KMS-11 (cell line): ENCODE results near the gene PKDCC.

Source experiments
- H2AFZ ChIP-seq: fragments of 200-600 bp; sonication (generic); 2 replicates; pipeline ENCODE4 v1.6.1; 2016; ENCODE audit warnings: antibody characterized with exemption, mixed run types, low read depth
- H3K27ac ChIP-seq: fragments of 200-600 bp; sonication (generic); 2 replicates; pipeline ENCODE4 v1.6.1; 2016; ENCODE audit warnings: mild to moderate bottlenecking, mixed run types
- H3K27me3 ChIP-seq: fragments of 200-600 bp; sonication (generic); 2 replicates; pipeline ENCODE4 v1.6.1; 2017; ENCODE audit warnings: mild to moderate bottlenecking, low read depth, mixed run types, moderate library complexity; ENCODE audit not compliant: insufficient read depth
- H3K36me3 ChIP-seq: fragments of 200-600 bp; sonication (generic); 2 replicates; pipeline ENCODE4 v1.6.1; 2017; ENCODE audit warnings: mild to moderate bottlenecking, mixed run types; ENCODE audit not compliant: insufficient read depth
- H3K4me1 ChIP-seq: fragments of 200-600 bp; sonication (generic); 2 replicates; pipeline ENCODE4 v1.6.1; 2016; ENCODE audit warnings: mild to moderate bottlenecking, low read depth, mixed run types; ENCODE audit not compliant: poor library complexity, severe bottlenecking
- H3K4me2 ChIP-seq: fragments of 200-600 bp; sonication (generic); 2 replicates; pipeline ENCODE4 v1.7.0; 2016; ENCODE audit warnings: mild to moderate bottlenecking, mixed run types
- H3K4me3 ChIP-seq: fragments of 200-600 bp; sonication (generic); IDR thresholded peaks from 2 replicates; pipeline ENCODE4 v1.6.1; 2017; ENCODE audit warnings: low read depth, low read length, mixed read lengths; ENCODE audit not compliant: insufficient read depth
- H3K79me2 ChIP-seq: fragments of 200-600 bp; sonication (generic); 2 replicates; pipeline ENCODE4 v1.6.1; 2016; ENCODE audit warnings: low read depth, mixed run types; ENCODE audit not compliant: insufficient read depth
- H3K9ac ChIP-seq: fragments of 200-600 bp; sonication (generic); 2 replicates; pipeline ENCODE4 v1.6.1; 2016; ENCODE audit warnings: mild to moderate bottlenecking, mixed run types
- H4K20me1 ChIP-seq: fragments of 200-600 bp; sonication (generic); 2 replicates; pipeline ENCODE4 v1.6.1; 2016; ENCODE audit warnings: mild to moderate bottlenecking, mixed run types; ENCODE audit not compliant: insufficient read depth
- CTCF ChIP-seq: fragments of 200-600 bp; sonication (generic); conservative IDR thresholded peaks from 2 replicates; pipeline ENCODE4 v1.6.1; 2017; ENCODE audit warnings: low read depth, mild to moderate bottlenecking, antibody characterized with exemption, low read length, moderate library complexity, mixed read lengths

PKDCC gene

GRCh38 chr2:42096869-42097591 lies 49.2 kb downstream of the PKDCC start:
- Histone ChIP-seq H4K20me1 (no peaks in the 10 kb centered on the region), H3K79me2 (no peaks in the 10 kb centered on the region), H3K4me1 (peaks cover 65% of the 10 kb centered on the region), H3K9ac (no peak overlapping the region), H2AFZ (no peak overlapping the region), H3K4me3 (no peak overlapping the region), H3K27me3 (no peaks in the 10 kb centered on the region; the same call in 1 of the 2 replicates), H3K27ac (no peak overlapping the region), H3K36me3 (no peaks in the 10 kb centered on the region), H3K4me2 (no peak overlapping the region)
- TF ChIP-seq CTCF: no peak

GRCh38 chr2:42098571-42099437 lies 51.0 kb downstream of the PKDCC start:
- Histone ChIP-seq H3K27ac (no peak overlapping the region), H3K4me3 (no peak overlapping the region), H3K9ac (no peak overlapping the region), H3K27me3 (no peaks in the 10 kb centered on the region), H2AFZ (no peak overlapping the region), H4K20me1 (no peaks in the 10 kb centered on the region), H3K4me2 (peak overlapping the region; percentile 3; the same call in 1 of the 2 replicates), H3K79me2 (no peaks in the 10 kb centered on the region; the same call in 1 of the 2 replicates), H3K36me3 (no peaks in the 10 kb centered on the region), H3K4me1 (peaks cover 72% of the 10 kb centered on the region)
- TF ChIP-seq CTCF: no peak

- Histone ChIP-seq H2AFZ (no peak overlapping the region), H3K4me3 (no peak overlapping the region), H3K4me1 (peaks cover 73% of the 10 kb centered on the region), H3K4me2 (peak overlapping the region; percentile 3; the same call in 1 of the 2 replicates), H4K20me1 (no peaks in the 10 kb centered on the region), H3K27me3 (no peaks in the 10 kb centered on the region), H3K9ac (no peak overlapping the region), H3K79me2 (no peaks in the 10 kb centered on the region; the same call in 1 of the 2 replicates), H3K27ac (no peak overlapping the region), H3K36me3 (no peaks in the 10 kb centered on the region)
- no peak for TF ChIP-seq CTCF
Observed at GRCh38 chr2:42099438-42100173, 51.8 kb downstream of the PKDCC start.

GRCh38 chr2:42100683-42101205 lies 52.9 kb downstream of the PKDCC start:
- H3K4me1 ChIP-seq: peaks cover 81% of the 10 kb centered on the region
- H3K9ac ChIP-seq: peak overlapping the region; percentile 90
- H3K27ac ChIP-seq: peak overlapping the region; percentile 99

More at GRCh38 chr2:42100683-42101205, 52.9 kb downstream of the PKDCC start:
- no peak for TF ChIP-seq CTCF
- Histone ChIP-seq H3K4me3 (no peak overlapping the region), H3K4me2 (peak overlapping the region; percentile 93; the same call in 1 of the 2 replicates), H2AFZ (peak overlapping the region; percentile 44; the same call in 1 of the 2 replicates), H3K27me3 (no peaks in the 10 kb centered on the region), H4K20me1 (no peaks in the 10 kb centered on the region), H3K36me3 (no peaks in the 10 kb centered on the region), H3K79me2 (no peaks in the 10 kb centered on the region; the same call in 1 of the 2 replicates)
